Astrocyte of the spinal cord (primary cell): ENCODE data around the gene NT5C.

Source experiments
- DNase-seq: peaks from one replicate; pipeline ENCODE4 v3.0.0; 2011; ENCODE audit warnings: low read depth, low spot score
- H3K4me3 ChIP-seq: 2 replicates; pipeline ENCODE4 v1.5.1; 2011; ENCODE audit warnings: low read depth, mild to moderate bottlenecking, low read length, moderate library complexity
- CTCF ChIP-seq: IDR thresholded peaks from 2 replicates; pipeline ENCODE4 v1.5.1; 2012; ENCODE audit warnings: low read depth, mild to moderate bottlenecking, low read length, inconsistent platforms
- in situ Hi-C: cut with HindIII; loops from 2 replicates; pipeline ENCODE4 v1.10.0; 2017; ENCODE audit warnings: low sequenced_read_pairs

Gene NT5C

GRCh38 chr17:75154195-75155106, 22.9 kb upstream of the NT5C start, which contains the start of gene JPT1:
Gene JPT1 (minus strand): TSS chr17:75154512. CDS start chr17:75154397, 115 bp downstream.
- peak; percentile 99 for DNase-seq
- in situ Hi-C loops = no loop called here
- no peak for TF ChIP-seq CTCF
- H3K4me3 ChIP-seq = peak within 1 kb of the TSS; percentile 88

GRCh38 chr17:75153780-75154194, 22.2 kb upstream of the NT5C start:
- DNase-seq = no peak
- in situ Hi-C loops = no loop called here

GRCh38 chr17:75152922-75153779, 21.6 kb upstream of the NT5C start:
- no peak for TF ChIP-seq CTCF
- peak overlapping the region; percentile 88 for H3K4me3 ChIP-seq
- in situ Hi-C loops = no loop called here
- DNase-seq = peak; percentile 34

More at GRCh38 chr17:75153780-75154194, 22.2 kb upstream of the NT5C start:
- no peak for TF ChIP-seq CTCF
- H3K4me3 ChIP-seq = peak overlapping the region; percentile 88

- H3K4me3 ChIP-seq = peak overlapping the region; percentile 88
- in situ Hi-C loops = no loop called here
- TF ChIP-seq CTCF = no peak
- DNase-seq = no peak
Measured at GRCh38 chr17:75152523-75152921, 21.0 kb upstream of the NT5C start.

- H3K4me3 ChIP-seq = peak overlapping the region; percentile 88
- TF ChIP-seq CTCF = no peak
- in situ Hi-C loops = no loop called here
- DNase-seq = peak; percentile 14
Measured at GRCh38 chr17:75151930-75152329, 20.4 kb upstream of the NT5C start.

- H3K4me3 ChIP-seq = no peak overlapping the region
- in situ Hi-C loops = no loop called here
- no peak for TF ChIP-seq CTCF
- no peak for DNase-seq
Measured at GRCh38 chr17:75147878-75148546, 16.5 kb upstream of the NT5C start.
